Ascending aorta (tissue), 2 donors: ENCODE results near the gene GIPR. TPM values are rescaled to one million over a fixed set of nuclear protein-coding genes. Genes with fewer than 3 reads are reported as not detected.
A peak's percentile ranks its signal among the peaks of the same experiment; 100 is the strongest.

Experiments used
- DNase-seq, 2 donors: peaks; one replicate each; pipeline ENCODE4 v3.0.0-alpha.2; 2019; ENCODE audit warnings: low spot score in 2 of 2
- H3K27ac ChIP-seq, 2 donors: fragments of 200-600 bp; sonication (generic); one replicate each; pipeline ENCODE4 v1.5.1; 2016 to 2017; ENCODE audit warnings: mild to moderate bottlenecking in 1 of 2
- H3K27me3 ChIP-seq: fragments of 200-600 bp; sonication (generic); one replicate; pipeline ENCODE4 v1.5.1; 2017
- H3K36me3 ChIP-seq, 2 donors: fragments of 200-600 bp; sonication (generic); one replicate each; pipeline ENCODE4 v1.5.1; 2016
- H3K4me1 ChIP-seq, 2 donors: fragments of 200-600 bp; sonication (generic); one replicate each; pipeline ENCODE4 v1.5.1; 2016 to 2017; ENCODE audit warnings: mild to moderate bottlenecking in 1 of 2
- H3K4me3 ChIP-seq, 2 donors: fragments of 200-600 bp; sonication (generic); one replicate each; pipeline ENCODE4 v1.5.1; 2016 to 2017; ENCODE audit warnings: mild to moderate bottlenecking in 1 of 2
- H3K9me3 ChIP-seq, 2 donors: fragments of 200-600 bp; sonication (generic); one replicate each; pipeline ENCODE4 v1.5.1; 2016
- intact Hi-C: fragments of 100-400 bp; cut with DNase I; formaldehyde crosslinking; loops from one replicate; pipeline ENCODE4 v1.15.1; 2023
- total RNA-seq: library from RNA; depleted of rRNA; stranded (reverse); fragments of >200 nt; gene quantifications from one replicate; pipeline ENCODE4 v1.1.0, GENCODE V29; 2016
- TF ChIP-seq, protein P1 (sequence below), 3 experiments: fragments of 200-600 bp in 2 of 3; fragments of 450-650 bp in 1 of 3; sonication (generic) in 2 of 3; IDR thresholded peaks; one replicate each; pipeline ENCODE4 v1.5.1; 2016 to 2019; ENCODE audit warnings: antibody characterized with exemption in 3 of 3, mild to moderate bottlenecking in 1 of 3, moderate library complexity in 1 of 3

GIPR gene
- total RNA-seq, 1 donor from 2014 or later = not detected

DNA sequence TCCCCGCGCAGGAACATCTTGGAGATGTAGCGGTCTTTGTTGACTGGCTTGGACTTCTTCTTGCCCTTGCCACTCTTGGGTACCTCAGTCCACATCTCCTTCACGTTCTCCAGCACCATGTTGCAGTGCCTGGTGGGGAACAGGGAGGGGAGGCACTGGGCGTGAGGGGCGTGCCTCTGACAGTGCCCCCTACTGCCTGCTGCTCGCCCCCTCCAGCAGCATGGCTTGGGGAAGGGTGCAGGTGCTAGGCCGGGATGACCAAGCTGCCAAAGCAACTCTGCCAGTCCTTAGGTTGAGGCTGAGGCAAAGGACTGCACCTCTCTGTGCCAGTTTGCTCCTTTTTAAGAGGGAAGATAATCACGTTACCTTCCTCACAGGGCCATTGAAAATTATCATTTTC, 19.6 kb downstream of the GIPR start:
- H3K4me3 ChIP-seq = no peak overlapping the region
- no peaks in the 10 kb centered on the region for H3K9me3 ChIP-seq
- peaks cover 28 to 44% of the 10 kb centered on the region in 2 donors for H3K36me3 ChIP-seq
- no peak overlapping the region for H3K27ac ChIP-seq
- no peak for DNase-seq
- intact Hi-C loops = no loop called here
- H3K4me1 ChIP-seq = peaks cover 0 to 11% of the 10 kb centered on the region in 2 donors
- TF ChIP-seq, protein P1, sequence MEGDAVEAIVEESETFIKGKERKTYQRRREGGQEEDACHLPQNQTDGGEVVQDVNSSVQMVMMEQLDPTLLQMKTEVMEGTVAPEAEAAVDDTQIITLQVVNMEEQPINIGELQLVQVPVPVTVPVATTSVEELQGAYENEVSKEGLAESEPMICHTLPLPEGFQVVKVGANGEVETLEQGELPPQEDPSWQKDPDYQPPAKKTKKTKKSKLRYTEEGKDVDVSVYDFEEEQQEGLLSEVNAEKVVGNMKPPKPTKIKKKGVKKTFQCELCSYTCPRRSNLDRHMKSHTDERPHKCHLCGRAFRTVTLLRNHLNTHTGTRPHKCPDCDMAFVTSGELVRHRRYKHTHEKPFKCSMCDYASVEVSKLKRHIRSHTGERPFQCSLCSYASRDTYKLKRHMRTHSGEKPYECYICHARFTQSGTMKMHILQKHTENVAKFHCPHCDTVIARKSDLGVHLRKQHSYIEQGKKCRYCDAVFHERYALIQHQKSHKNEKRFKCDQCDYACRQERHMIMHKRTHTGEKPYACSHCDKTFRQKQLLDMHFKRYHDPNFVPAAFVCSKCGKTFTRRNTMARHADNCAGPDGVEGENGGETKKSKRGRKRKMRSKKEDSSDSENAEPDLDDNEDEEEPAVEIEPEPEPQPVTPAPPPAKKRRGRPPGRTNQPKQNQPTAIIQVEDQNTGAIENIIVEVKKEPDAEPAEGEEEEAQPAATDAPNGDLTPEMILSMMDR (IDR thresholded peaks at IDR 0.05) = no peak
- H3K27me3 ChIP-seq = no peaks in the 10 kb centered on the region

DNA sequence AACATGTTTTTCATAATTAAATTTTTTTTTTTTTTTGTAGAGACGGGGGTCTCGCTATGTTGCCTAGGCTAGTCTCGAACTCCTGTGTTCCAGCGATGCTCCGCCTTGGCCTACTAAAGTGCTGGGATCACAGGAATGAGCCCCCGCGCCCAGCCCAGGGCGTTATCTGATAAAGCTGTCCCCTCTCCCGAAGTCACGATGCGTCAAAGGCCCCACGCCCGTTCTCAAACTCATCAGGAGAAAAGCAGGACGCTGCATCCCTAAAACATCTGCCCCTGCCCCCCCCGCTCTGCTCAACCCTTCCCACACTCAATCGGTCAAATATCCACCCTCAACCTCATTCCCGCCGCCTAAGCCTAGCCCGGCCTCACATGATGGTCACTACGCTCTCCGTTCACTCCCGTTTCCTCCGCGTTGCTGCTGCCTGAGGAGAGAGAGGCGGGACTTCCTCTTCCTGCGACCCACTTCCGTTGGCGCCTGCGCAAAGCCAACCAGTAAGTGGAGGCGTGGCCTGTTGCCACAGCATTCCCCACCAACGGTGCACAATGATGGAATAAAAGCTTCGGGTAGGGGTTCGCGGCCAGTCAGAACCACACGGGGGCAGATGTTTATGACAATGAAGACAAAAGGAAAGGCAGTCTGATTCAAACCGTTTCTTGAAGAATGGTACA, 23.6 kb downstream of the GIPR start, which contains the start of gene SNRPD2:
TSS of gene SNRPD2 (minus strand) at position 438 of the 671 bp plus-strand sequence. CDS start at position 373, 65 bp downstream.
- TF ChIP-seq, protein P1 (IDR thresholded peaks at IDR 0.05) = no peak
- Histone ChIP-seq H3K27ac (peak within 1 kb of the TSS; percentile 87 to 93), H3K27me3 (no peaks in the 10 kb centered on the region), H3K9me3 (no peaks in the 10 kb centered on the region), H3K4me3 (peak within 1 kb of the TSS; percentile 82 to 87), H3K4me1 (peaks cover 0 to 15% of the 10 kb centered on the region in 2 donors), H3K36me3 (peaks cover 23 to 25% of the 10 kb centered on the region in 2 donors)
- peak; percentile 76 to 96 for DNase-seq
- intact Hi-C loops = loop anchor here (1.0 to 5.0 kb wide), 8 partner anchors 26 to 264 kb away; partner anchors contain the start of genes OPA3, SIX5 and VASP

DNA sequence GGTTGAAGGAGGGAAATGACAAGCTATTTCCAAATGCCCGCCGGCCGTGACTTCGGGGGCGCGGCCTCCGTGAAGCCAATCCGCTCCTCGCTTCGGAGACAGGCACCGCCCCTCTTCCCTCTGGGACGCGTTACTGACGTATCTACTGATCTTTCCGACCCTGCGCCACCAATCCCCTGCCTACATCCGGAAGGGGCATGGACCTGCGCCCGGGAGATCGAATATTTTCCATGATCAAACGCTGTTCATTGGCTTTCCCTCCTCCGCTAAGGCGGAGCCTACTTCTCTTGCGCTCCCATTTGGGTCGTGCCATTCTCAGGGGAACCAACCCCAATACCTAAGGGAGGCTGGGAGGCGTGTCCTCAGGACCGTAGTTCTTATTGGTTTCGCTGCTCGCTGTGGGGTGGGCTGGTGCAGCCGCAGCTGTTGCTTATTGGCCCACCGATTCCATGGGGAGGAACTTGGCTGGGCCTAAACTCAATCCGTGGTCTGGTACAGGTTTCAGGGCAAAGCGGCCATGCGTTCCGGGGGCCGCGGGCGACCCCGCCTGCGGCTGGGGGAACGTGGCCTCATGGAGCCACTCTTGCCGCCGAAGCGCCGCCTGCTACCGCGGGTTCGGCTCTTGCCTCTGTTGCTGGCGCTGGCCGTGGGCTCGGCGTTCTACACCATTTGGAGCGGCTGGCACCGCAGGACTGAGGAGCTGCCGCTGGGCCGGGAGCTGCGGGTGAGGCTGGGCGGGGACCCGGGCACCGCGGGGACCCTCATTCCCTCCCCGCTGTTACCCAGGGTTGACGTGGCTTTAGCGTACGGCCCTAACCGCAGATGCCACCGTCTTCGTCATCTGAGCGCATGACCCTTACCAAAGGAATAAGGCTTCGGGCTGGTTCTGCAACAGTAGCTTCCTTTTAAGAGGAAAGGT, 24.4 kb downstream of the GIPR start, which contains the start of gene QPCTL:
TSS of gene QPCTL (plus strand) at position 480 of the 919 bp plus-strand sequence. CDS start at position 518, 38 bp downstream.
- peak within 1 kb of the TSS; percentile 87 to 93 for H3K27ac ChIP-seq
- TF ChIP-seq, protein P1 (IDR thresholded peaks at IDR 0.05) = no peak
- peaks cover 0 to 15% of the 10 kb centered on the region in 2 donors for H3K4me1 ChIP-seq
- peak within 1 kb of the TSS; percentile 82 to 87 for H3K4me3 ChIP-seq
- H3K36me3 ChIP-seq = peaks cover 17 to 18% of the 10 kb centered on the region in 2 donors
- H3K9me3 ChIP-seq = no peaks in the 10 kb centered on the region
- peak; percentile 98 to 99 for DNase-seq
- intact Hi-C loops = loop anchor here (1.0 to 5.0 kb wide), 9 partner anchors 25 to 265 kb away; partner anchors contain the start of genes FBXO46, OPA3, SIX5 and VASP
- H3K27me3 ChIP-seq = no peaks in the 10 kb centered on the region

DNA sequence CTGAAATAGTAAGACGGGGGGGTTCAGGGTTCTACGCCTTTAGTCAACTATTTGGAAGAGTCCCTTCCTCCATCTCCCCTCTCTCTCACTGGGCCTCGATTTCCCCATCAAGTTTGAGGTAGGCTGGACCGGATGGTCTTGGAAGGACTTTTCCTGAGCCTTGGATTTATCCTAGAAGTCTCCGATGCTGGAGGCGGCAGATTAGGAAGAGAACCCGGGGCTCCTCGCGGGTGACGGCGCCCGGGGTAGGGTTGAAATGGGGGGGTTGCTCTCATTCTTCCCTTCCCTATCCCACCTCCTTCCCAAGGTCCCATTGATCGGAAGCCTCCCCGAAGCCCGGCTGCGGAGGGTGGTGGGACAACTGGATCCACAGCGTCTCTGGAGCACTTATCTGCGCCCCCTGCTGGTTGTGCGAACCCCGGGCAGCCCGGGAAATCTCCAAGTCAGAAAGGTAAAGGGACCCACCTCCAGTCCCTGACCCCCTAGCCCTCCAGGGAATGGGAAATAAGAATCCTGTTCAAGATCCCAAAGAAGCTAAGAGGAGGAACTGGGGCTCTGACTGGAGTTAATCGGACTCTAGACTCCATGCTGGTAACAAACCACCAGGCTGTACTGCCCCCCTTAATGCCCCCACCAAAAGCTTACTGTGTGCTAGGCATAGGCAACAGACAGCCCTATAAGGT, 25.2 kb downstream of the GIPR start:
- intact Hi-C loops = loop anchor here (1.0 to 5.0 kb wide), 6 partner anchors 37 to 266 kb away; partner anchors contain the start of genes FBXO46 and VASP
- Histone ChIP-seq H3K9me3 (no peaks in the 10 kb centered on the region), H3K27ac (peak overlapping the region; percentile 87 to 93), H3K36me3 (peaks cover 9 to 10% of the 10 kb centered on the region in 2 donors), H3K4me3 (peak overlapping the region; percentile 59 to 87), H3K4me1 (peaks cover 0 to 15% of the 10 kb centered on the region in 2 donors), H3K27me3 (no peaks in the 10 kb centered on the region)
- TF ChIP-seq, protein P1 (IDR thresholded peaks at IDR 0.05) = peak; percentile 81 to 94 (median 92)
- DNase-seq = peak in 1 of 2 donors; percentile 90

DNA sequence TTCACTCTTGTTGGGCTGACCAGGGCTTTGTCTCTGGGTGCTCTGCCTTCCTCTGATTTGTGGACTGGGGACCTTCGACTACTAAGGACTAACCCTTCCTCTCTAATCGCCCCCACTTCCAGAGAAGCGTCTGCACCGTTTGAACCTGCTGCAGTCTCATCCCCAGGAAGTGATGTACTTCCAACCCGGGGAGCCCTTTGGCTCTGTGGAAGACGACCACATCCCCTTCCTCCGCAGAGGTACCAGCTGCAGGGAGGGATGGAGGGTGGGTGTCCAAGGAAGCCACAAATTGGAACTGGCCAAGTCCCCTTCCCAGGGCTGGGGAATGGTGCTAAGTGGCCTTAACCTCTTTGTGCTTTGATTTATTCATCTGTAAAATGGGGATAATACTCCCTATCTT, 33.7 kb downstream of the GIPR start:
- Histone ChIP-seq H3K4me3 (no peak overlapping the region), H3K36me3 (peaks cover 9 to 13% of the 10 kb centered on the region in 2 donors), H3K27me3 (no peaks in the 10 kb centered on the region), H3K9me3 (no peaks in the 10 kb centered on the region), H3K27ac (no peak overlapping the region), H3K4me1 (no peaks in the 10 kb centered on the region)
- TF ChIP-seq, protein P1 (IDR thresholded peaks at IDR 0.05) = no peak
- DNase-seq = no peak
- intact Hi-C loops = no loop called here
